Lower lobe of right lung (tissue), 2 donors: Measurements from ENCODE around the gene EXOC7. TPM values are rescaled to one million over a fixed set of nuclear protein-coding genes. Genes with fewer than 3 reads are reported as not detected.
"Not testable (repeated sequence)": the region's sequence is repeated elsewhere in the genome, so short reads cannot be mapped to it uniquely, and the experiment has no call there.

Experiments used
- ATAC-seq, 2 donors: fragments of 200-7000 bp; cut with Tn5 transposase; one replicate each; pipeline ENCODE4 v1.9.1; 2020 to 2022; ENCODE audit warnings: mild to moderate bottlenecking in 2 of 2, moderate library complexity in 2 of 2
- DNase-seq: peaks from one replicate; pipeline ENCODE4 v3.0.0-alpha.2; 2020
- H3K27ac ChIP-seq: fragments of 200-600 bp; one replicate; pipeline ENCODE4 v1.8.0; 2022
- H3K27me3 ChIP-seq: fragments of 200-600 bp; one replicate; pipeline ENCODE4 v1.8.0; 2022; ENCODE audit warnings: low read depth
- H3K36me3 ChIP-seq: fragments of 200-600 bp; one replicate; pipeline ENCODE4 v1.8.0; 2022; ENCODE audit warnings: mild to moderate bottlenecking
- H3K4me1 ChIP-seq: fragments of 200-600 bp; one replicate; pipeline ENCODE4 v1.8.0; 2022
- H3K4me3 ChIP-seq: fragments of 200-600 bp; one replicate; pipeline ENCODE4 v1.8.0; 2022; ENCODE audit warnings: mild to moderate bottlenecking
- H3K9me3 ChIP-seq: fragments of 200-600 bp; one replicate; pipeline ENCODE4 v1.8.0; 2022
- CTCF ChIP-seq: fragments of 200-600 bp; IDR thresholded peaks from one replicate; pipeline ENCODE4 v1.8.0; 2022; ENCODE audit warnings: antibody characterized with exemption, mild to moderate bottlenecking
- intact Hi-C: fragments of 100-400 bp; cut with DNase I; formaldehyde crosslinking; loops from one replicate; pipeline ENCODE4 v1.11.0; 2022
- total RNA-seq: library from RNA; stranded (reverse); fragmentation: NEBNext Ultra II Directional; extraction: Animal tissue kit (Norgen Biotek cat#: 25700); gene quantifications from one replicate; pipeline ENCODE4 v1.2.1, GENCODE V29; 2021
- donor health status: DM: no; HTN: yes; CAD: no; lungs with severe emphysema.

Gene EXOC7
- total RNA-seq, 1 donor from 2014 or later = 118 TPM

- Histone ChIP-seq H3K36me3 (peaks cover 100% of the 10 kb centered on the region), H3K4me3 (no peak overlapping the region), H3K9me3 (no peaks in the 10 kb centered on the region), H3K4me1 (peaks cover 24% of the 10 kb centered on the region), H3K27me3 (no peaks in the 10 kb centered on the region), H3K27ac (no peak overlapping the region)
- TF ChIP-seq CTCF = no peak
- ATAC-seq (no peak), DNase-seq (no peak)
- intact Hi-C loops = no loop called here
Measured at GRCh38 chr17:76046064-76046463, 57.5 kb downstream of the EXOC7 start.

GRCh38 chr17:76044475-76045007 is 59.0 kb downstream of the EXOC7 start:
- intact Hi-C loops, H3K27me3 ChIP-seq, ATAC-seq, DNase-seq, H3K9me3 ChIP-seq, H3K4me3 ChIP-seq, H3K27ac ChIP-seq: not testable (repeated sequence)
- Histone ChIP-seq H3K4me1 (peaks cover 12% of the 10 kb centered on the region), H3K36me3 (peaks cover 100% of the 10 kb centered on the region)

- DNase-seq, H3K27me3 ChIP-seq, ATAC-seq, H3K4me3 ChIP-seq, H3K27ac ChIP-seq, H3K4me1 ChIP-seq, H3K9me3 ChIP-seq, intact Hi-C loops: not testable (repeated sequence)
- H3K36me3 ChIP-seq = peaks cover 100% of the 10 kb centered on the region
Measured at GRCh38 chr17:76042868-76043267, 60.7 kb downstream of the EXOC7 start.

GRCh38 chr17:76040376-76040775 is 63.2 kb downstream of the EXOC7 start:
- DNase-seq (no peak), ATAC-seq (no peak)

DNA sequence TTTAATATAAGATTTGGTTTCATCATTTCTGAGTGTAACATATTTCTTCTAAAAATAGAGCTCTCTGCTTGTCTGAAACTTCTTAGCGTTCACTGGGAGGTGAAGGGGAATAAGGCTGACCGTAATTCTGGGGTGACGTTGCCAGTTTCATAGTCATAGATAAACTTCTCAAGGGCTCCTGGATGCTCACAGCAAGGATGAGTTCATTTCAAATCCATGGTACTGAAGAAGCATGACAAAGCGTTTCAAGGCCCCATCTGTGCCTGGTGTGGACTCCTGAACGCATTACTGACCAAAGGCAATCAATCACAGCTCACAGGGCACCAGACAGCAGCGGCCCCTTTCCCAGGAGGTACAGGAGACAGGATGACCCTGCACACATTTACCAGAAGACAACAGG is 64.5 kb downstream of the EXOC7 start:
- Histone ChIP-seq H3K27me3 (no peaks in the 10 kb centered on the region), H3K4me3 (no peak overlapping the region), H3K27ac (no peak overlapping the region), H3K4me1 (no peaks in the 10 kb centered on the region), H3K9me3 (no peaks in the 10 kb centered on the region), H3K36me3 (peaks cover 63% of the 10 kb centered on the region)
- no peak for ATAC-seq
- intact Hi-C loops = no loop called here
- TF ChIP-seq CTCF = no peak
- no peak for DNase-seq

More at GRCh38 chr17:76040376-76040775, 63.2 kb downstream of the EXOC7 start:
- TF ChIP-seq CTCF = no peak
- no peaks in the 10 kb centered on the region for H3K9me3 ChIP-seq
- intact Hi-C loops = no loop called here
- no peak overlapping the region for H3K27ac ChIP-seq
- H3K27me3 ChIP-seq = no peaks in the 10 kb centered on the region
- H3K4me1 ChIP-seq = no peaks in the 10 kb centered on the region
- peaks cover 75% of the 10 kb centered on the region for H3K36me3 ChIP-seq
- H3K4me3 ChIP-seq = no peak overlapping the region

DNA sequence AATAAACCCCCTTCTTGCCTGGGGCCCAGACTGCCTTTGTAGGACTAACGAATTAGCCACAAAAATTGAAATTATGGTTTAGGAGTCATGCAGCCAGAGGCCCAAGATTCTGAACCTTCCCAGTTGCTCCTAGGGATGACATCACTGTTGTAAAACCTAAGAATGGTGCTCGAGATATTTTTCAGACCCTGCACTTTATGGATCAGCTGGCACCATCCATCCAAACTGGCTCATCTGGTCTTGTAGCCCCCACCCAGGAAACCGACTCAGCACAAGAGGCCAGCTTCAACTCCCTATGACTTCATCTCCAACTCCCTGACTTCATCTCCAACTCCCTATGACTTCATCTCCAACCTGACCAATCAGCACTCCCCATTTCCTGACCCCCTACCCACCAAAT is 65.5 kb downstream of the EXOC7 start:
- H3K36me3 ChIP-seq = peaks cover 52% of the 10 kb centered on the region
- no peaks in the 10 kb centered on the region for H3K9me3 ChIP-seq
- TF ChIP-seq CTCF = no peak
- no peaks in the 10 kb centered on the region for H3K27me3 ChIP-seq
- ATAC-seq (no peak), DNase-seq (no peak)
- H3K27ac ChIP-seq = no peak overlapping the region
- H3K4me3 ChIP-seq = no peak overlapping the region
- no peaks in the 10 kb centered on the region for H3K4me1 ChIP-seq
- intact Hi-C loops = no loop called here
